Measurements from ENCODE around the gene TSPEAR.

DNA sequence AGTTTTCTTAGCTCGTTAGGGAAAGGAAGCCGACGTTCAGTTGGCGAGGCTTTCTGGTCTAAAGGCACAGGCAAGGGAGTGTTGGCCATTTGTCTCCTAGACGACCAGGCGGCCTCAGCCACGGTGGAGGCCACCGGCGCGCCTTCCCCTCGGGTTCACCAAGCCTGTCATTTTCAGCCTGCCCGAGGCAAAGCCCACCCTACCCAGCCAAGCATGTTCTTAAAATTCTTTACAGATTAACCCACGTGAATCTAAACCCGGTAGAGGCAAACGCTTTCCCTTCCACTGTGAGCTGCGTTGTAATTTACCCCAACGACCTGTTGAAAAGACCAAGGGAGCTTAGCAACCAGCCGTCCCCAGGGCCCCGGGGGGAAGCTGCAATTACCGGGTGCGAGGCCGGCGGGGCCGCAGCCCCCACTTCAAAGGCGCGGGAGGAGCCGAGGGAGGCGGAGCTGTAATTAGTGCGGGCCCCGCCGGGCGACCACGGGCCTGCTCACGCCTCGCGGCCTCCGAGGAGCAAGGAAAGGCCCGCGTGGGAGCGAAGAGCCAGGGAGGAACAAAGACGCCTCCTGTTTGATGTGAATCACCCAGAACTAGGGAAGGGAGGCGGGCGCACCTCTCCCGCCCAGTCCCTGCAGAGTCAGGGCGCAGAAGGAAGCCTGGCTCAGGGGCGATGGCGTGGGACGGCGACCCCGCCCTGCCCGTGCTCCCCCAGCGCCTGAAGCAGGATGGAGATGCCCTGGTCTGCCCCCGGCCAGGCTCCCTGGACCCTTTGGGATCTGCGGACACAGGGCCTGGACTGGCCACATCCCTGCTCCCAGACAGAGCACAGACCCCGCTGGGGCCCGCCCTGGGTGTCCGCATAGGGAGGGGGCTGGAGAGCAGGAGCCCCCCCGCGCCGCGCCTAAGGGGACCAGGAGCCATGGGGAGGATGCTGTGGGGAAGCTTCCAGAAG lies 12.1 kb upstream of the TSPEAR start:
- TF ChIP-seq CREM (CRISPR knock-in tag; IDR thresholded peaks at IDR 0.05) (no peak), ELF4 (CRISPR knock-in tag; IDR thresholded peaks at IDR 0.05; ENCODE audit: low read depth) (no peak), TEAD1 (CRISPR knock-in tag; IDR thresholded peaks at IDR 0.05) (no peak), FOXJ3 (CRISPR knock-in tag; IDR thresholded peaks at IDR 0.05; ENCODE audit: borderline replicate concordance) (no peak), SP1 (CRISPR knock-in tag; conservative IDR thresholded peaks at IDR 0.05) (0 out of 2 replicates have a peak, but pooled peaks have one; percentile 24), GABPB1 (CRISPR knock-in tag; IDR thresholded peaks at IDR 0.05) (no peak)
- TF ChIP-seq, protein P1, sequence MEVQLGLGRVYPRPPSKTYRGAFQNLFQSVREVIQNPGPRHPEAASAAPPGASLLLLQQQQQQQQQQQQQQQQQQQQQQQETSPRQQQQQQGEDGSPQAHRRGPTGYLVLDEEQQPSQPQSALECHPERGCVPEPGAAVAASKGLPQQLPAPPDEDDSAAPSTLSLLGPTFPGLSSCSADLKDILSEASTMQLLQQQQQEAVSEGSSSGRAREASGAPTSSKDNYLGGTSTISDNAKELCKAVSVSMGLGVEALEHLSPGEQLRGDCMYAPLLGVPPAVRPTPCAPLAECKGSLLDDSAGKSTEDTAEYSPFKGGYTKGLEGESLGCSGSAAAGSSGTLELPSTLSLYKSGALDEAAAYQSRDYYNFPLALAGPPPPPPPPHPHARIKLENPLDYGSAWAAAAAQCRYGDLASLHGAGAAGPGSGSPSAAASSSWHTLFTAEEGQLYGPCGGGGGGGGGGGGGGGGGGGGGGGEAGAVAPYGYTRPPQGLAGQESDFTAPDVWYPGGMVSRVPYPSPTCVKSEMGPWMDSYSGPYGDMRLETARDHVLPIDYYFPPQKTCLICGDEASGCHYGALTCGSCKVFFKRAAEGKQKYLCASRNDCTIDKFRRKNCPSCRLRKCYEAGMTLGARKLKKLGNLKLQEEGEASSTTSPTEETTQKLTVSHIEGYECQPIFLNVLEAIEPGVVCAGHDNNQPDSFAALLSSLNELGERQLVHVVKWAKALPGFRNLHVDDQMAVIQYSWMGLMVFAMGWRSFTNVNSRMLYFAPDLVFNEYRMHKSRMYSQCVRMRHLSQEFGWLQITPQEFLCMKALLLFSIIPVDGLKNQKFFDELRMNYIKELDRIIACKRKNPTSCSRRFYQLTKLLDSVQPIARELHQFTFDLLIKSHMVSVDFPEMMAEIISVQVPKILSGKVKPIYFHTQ (CRISPR knock-in tag; IDR thresholded peaks at IDR 0.05) = no peak
- TF ChIP-seq, protein P2, sequence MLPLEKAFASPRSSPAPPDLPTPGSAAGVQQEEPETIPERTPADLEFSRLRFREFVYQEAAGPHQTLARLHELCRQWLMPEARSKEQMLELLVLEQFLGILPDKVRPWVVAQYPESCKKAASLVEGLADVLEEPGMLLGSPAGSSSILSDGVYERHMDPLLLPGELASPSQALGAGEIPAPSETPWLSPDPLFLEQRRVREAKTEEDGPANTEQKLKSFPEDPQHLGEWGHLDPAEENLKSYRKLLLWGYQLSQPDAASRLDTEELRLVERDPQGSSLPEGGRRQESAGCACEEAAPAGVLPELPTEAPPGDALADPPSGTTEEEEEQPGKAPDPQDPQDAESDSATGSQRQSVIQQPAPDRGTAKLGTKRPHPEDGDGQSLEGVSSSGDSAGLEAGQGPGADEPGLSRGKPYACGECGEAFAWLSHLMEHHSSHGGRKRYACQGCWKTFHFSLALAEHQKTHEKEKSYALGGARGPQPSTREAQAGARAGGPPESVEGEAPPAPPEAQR (CRISPR knock-in tag; IDR thresholded peaks at IDR 0.05) = no peak
- TF ChIP-seq, protein P3, sequence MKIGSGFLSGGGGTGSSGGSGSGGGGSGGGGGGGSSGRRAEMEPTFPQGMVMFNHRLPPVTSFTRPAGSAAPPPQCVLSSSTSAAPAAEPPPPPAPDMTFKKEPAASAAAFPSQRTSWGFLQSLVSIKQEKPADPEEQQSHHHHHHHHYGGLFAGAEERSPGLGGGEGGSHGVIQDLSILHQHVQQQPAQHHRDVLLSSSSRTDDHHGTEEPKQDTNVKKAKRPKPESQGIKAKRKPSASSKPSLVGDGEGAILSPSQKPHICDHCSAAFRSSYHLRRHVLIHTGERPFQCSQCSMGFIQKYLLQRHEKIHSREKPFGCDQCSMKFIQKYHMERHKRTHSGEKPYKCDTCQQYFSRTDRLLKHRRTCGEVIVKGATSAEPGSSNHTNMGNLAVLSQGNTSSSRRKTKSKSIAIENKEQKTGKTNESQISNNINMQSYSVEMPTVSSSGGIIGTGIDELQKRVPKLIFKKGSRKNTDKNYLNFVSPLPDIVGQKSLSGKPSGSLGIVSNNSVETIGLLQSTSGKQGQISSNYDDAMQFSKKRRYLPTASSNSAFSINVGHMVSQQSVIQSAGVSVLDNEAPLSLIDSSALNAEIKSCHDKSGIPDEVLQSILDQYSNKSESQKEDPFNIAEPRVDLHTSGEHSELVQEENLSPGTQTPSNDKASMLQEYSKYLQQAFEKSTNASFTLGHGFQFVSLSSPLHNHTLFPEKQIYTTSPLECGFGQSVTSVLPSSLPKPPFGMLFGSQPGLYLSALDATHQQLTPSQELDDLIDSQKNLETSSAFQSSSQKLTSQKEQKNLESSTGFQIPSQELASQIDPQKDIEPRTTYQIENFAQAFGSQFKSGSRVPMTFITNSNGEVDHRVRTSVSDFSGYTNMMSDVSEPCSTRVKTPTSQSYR (CRISPR knock-in tag; IDR thresholded peaks at IDR 0.05) = no peak
- TF ChIP-seq, protein P4, sequence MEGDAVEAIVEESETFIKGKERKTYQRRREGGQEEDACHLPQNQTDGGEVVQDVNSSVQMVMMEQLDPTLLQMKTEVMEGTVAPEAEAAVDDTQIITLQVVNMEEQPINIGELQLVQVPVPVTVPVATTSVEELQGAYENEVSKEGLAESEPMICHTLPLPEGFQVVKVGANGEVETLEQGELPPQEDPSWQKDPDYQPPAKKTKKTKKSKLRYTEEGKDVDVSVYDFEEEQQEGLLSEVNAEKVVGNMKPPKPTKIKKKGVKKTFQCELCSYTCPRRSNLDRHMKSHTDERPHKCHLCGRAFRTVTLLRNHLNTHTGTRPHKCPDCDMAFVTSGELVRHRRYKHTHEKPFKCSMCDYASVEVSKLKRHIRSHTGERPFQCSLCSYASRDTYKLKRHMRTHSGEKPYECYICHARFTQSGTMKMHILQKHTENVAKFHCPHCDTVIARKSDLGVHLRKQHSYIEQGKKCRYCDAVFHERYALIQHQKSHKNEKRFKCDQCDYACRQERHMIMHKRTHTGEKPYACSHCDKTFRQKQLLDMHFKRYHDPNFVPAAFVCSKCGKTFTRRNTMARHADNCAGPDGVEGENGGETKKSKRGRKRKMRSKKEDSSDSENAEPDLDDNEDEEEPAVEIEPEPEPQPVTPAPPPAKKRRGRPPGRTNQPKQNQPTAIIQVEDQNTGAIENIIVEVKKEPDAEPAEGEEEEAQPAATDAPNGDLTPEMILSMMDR (IDR thresholded peaks at IDR 0.05) = no peak
